Stimulated activated CD8-positive, alpha-beta memory T cell treated with anti-CD3 and anti-CD28 coated beads, Interleukin-15, amount 100 ng/mL, for 4 hours (primary cell): Measurements from ENCODE around the gene ABHD8.
A peak's percentile ranks its signal among the peaks of the same experiment; 100 is the strongest.

Experiments used
- DNase-seq, 2 donors: peaks; one replicate each; pipeline ENCODE4 v3.0.0-alpha.2; 2020; ENCODE audit warnings: low read depth in 2 of 2

ABHD8 gene

GRCh38 chr19:17321655-17322489 is 18.6 kb upstream of the ABHD8 start:
- DNase-seq, result no peak

GRCh38 chr19:17320435-17320834 is 17.2 kb upstream of the ABHD8 start:
- DNase-seq, result no peak

GRCh38 chr19:17319473-17320238 is 16.4 kb upstream of the ABHD8 start:
- DNase-seq, result no peak

- no peak for DNase-seq
Measured at GRCh38 chr19:17318966-17319365, 15.7 kb upstream of the ABHD8 start.

GRCh38 chr19:17314007-17314593 is 10.9 kb upstream of the ABHD8 start:
- DNase-seq, result no peak

GRCh38 chr19:17312189-17313113 is 9.2 kb upstream of the ABHD8 start:
- DNase-seq, result no peak

- DNase-seq, result no peak
Measured at GRCh38 chr19:17311455-17312188, 8.4 kb upstream of the ABHD8 start.

GRCh38 chr19:17309965-17310461 is 6.8 kb upstream of the ABHD8 start:
- DNase-seq, result no peak

- peak; percentile 96 to 100 for DNase-seq
Measured at GRCh38 chr19:17309198-17309964, 6.2 kb upstream of the ABHD8 start, which contains the start of gene DDA1. Gene DDA1, plus strand, starts transcription at chr19:17309563. Its CDS starts 92 bp downstream, at chr19:17309655.

GRCh38 chr19:17307876-17308377 is 4.7 kb upstream of the ABHD8 start:
- DNase-seq, result no peak

GRCh38 chr19:17306285-17306714 is 3.1 kb upstream of the ABHD8 start:
- no peak for DNase-seq

GRCh38 chr19:17305517-17306284 is 2.5 kb upstream of the ABHD8 start, which contains the start of gene MRPL34:
Gene MRPL34, plus strand, starts transcription at chr19:17305872. Its CDS starts 21 bp downstream, at chr19:17305893.
- peak; percentile 87 to 90 for DNase-seq

- no peak for DNase-seq
Measured at GRCh38 chr19:17305216-17305516, 1.9 kb upstream of the ABHD8 start.

- no peak for DNase-seq
Measured at GRCh38 chr19:17304386-17305215, 1.4 kb upstream of the ABHD8 start.

GRCh38 chr19:17303940-17304267 is 679 bp upstream of the ABHD8 start:
- no peak for DNase-seq

GRCh38 chr19:17302391-17303166 is 646 bp downstream of the ABHD8 start:
- no peak for DNase-seq

- no peak for DNase-seq
Measured at GRCh38 chr19:17300992-17301619, 2.1 kb downstream of the ABHD8 start.
